ENCODE results near the gene GAGE12H.
"Not testable (repeated sequence)": the region's sequence is repeated elsewhere in the genome, so short reads cannot be mapped to it uniquely, and the experiment has no call there.

Gene GAGE12H, protein sequence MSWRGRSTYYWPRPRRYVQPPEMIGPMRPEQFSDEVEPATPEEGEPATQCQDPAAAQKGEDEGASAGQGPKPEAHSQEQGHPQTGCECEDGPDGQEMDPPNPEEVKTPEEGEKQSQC

DNA sequence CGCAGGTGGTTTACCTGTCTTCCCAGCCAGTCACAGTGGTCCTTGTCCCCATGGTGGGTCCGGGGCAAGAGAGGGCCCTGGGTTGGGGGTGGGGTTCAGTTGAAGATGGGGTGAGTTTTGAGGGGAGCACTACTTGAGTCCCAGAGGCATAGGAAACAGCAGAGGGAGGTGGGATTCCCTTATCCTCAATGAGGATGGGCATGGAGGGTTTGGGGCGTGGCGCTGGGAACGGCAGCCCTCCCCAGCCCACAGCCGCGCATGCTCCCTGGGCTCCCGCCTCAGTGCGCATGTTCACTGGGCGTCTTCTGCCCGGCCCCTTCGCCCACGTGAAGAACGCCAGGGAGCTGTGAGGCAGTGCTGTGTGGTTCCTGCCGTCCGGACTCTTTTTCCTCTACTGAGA lies at the start of gene GAGE12H:
GAGE12H (plus strand) TSS at position 301 of the 400 bp plus-strand sequence. CDS start 1,155 bp downstream, outside the sequence.
- not testable (repeated sequence) for H3K4me3 Mint-ChIP-seq; H3K9me3 Mint-ChIP-seq; H3K4me1 Mint-ChIP-seq; H3K27ac Mint-ChIP-seq; H3K36me3 Mint-ChIP-seq (ENCODE audit: low read depth); H3K27me3 Mint-ChIP-seq; DNase-seq; ATAC-seq

DNA sequence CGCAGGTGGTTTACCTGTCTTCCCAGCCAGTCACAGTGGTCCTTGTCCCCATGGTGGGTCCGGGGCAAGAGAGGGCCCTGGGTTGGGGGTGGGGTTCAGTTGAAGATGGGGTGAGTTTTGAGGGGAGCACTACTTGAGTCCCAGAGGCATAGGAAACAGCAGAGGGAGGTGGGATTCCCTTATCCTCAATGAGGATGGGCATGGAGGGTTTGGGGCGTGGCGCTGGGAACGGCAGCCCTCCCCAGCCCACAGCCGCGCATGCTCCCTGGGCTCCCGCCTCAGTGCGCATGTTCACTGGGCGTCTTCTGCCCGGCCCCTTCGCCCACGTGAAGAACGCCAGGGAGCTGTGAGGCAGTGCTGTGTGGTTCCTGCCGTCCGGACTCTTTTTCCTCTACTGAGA lies 47.9 kb upstream of the GAGE12H start, which contains the start of gene GAGE12C:
GAGE12C (plus strand) TSS at position 301 of the 400 bp plus-strand sequence. CDS start 1,155 bp downstream, outside the sequence.
- not testable (repeated sequence) for DNase-seq; H3K4me1 Mint-ChIP-seq; H3K4me3 Mint-ChIP-seq; H3K27ac Mint-ChIP-seq; H3K27me3 Mint-ChIP-seq; H3K9me3 Mint-ChIP-seq; ATAC-seq; H3K36me3 Mint-ChIP-seq (ENCODE audit: low read depth)

DNA sequence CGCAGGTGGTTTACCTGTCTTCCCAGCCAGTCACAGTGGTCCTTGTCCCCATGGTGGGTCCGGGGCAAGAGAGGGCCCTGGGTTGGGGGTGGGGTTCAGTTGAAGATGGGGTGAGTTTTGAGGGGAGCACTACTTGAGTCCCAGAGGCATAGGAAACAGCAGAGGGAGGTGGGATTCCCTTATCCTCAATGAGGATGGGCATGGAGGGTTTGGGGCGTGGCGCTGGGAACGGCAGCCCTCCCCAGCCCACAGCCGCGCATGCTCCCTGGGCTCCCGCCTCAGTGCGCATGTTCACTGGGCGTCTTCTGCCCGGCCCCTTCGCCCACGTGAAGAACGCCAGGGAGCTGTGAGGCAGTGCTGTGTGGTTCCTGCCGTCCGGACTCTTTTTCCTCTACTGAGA lies 38.3 kb upstream of the GAGE12H start, which contains the start of gene GAGE12D:
GAGE12D (plus strand) TSS at position 301 of the 400 bp plus-strand sequence. CDS start 1,155 bp downstream, outside the sequence.
- not testable (repeated sequence) for H3K27me3 Mint-ChIP-seq; H3K4me3 Mint-ChIP-seq; H3K9me3 Mint-ChIP-seq; ATAC-seq; H3K36me3 Mint-ChIP-seq (ENCODE audit: low read depth); H3K4me1 Mint-ChIP-seq; H3K27ac Mint-ChIP-seq; DNase-seq

DNA sequence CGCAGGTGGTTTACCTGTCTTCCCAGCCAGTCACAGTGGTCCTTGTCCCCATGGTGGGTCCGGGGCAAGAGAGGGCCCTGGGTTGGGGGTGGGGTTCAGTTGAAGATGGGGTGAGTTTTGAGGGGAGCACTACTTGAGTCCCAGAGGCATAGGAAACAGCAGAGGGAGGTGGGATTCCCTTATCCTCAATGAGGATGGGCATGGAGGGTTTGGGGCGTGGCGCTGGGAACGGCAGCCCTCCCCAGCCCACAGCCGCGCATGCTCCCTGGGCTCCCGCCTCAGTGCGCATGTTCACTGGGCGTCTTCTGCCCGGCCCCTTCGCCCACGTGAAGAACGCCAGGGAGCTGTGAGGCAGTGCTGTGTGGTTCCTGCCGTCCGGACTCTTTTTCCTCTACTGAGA lies 28.8 kb upstream of the GAGE12H start, which contains the start of gene GAGE12E:
GAGE12E (plus strand) TSS at position 301 of the 400 bp plus-strand sequence. CDS start 1,155 bp downstream, outside the sequence.
- not testable (repeated sequence) for H3K27me3 Mint-ChIP-seq; H3K36me3 Mint-ChIP-seq (ENCODE audit: low read depth)

DNA sequence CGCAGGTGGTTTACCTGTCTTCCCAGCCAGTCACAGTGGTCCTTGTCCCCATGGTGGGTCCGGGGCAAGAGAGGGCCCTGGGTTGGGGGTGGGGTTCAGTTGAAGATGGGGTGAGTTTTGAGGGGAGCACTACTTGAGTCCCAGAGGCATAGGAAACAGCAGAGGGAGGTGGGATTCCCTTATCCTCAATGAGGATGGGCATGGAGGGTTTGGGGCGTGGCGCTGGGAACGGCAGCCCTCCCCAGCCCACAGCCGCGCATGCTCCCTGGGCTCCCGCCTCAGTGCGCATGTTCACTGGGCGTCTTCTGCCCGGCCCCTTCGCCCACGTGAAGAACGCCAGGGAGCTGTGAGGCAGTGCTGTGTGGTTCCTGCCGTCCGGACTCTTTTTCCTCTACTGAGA lies 19.2 kb upstream of the GAGE12H start, which contains the start of gene GAGE12F:
GAGE12F (plus strand) TSS at position 301 of the 400 bp plus-strand sequence. CDS start 1,155 bp downstream, outside the sequence.
- not testable (repeated sequence) for H3K36me3 Mint-ChIP-seq (ENCODE audit: low read depth); H3K27ac Mint-ChIP-seq; H3K4me3 Mint-ChIP-seq; H3K4me1 Mint-ChIP-seq; H3K27me3 Mint-ChIP-seq; H3K9me3 Mint-ChIP-seq; DNase-seq; ATAC-seq

More for the DNA sequence above, 28.8 kb upstream of the GAGE12H start, which contains the start of gene GAGE12E:
- H3K4me3 Mint-ChIP-seq, DNase-seq, H3K4me1 Mint-ChIP-seq, ATAC-seq, H3K27ac Mint-ChIP-seq, H3K9me3 Mint-ChIP-seq: not testable (repeated sequence)

DNA sequence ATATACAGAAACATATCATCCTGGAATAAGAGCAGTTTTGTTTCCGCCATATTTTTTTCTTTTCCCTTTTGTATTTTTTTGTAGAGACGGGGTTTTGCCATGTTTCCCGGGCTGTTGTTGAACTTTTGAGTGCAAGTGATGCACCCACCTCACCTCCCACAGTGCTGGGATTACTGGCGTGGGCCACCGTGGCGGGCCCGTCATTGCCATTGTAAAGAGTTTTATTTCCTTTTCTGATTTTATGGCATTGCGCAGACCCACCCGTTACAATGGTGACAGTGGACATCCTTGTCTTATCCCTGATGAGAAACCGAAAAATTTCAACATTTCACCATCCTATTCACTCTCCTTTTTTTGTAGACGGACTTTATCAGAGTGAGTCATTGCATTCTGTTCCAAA lies 11.0 kb upstream of the GAGE12H start:
- H3K4me3 Mint-ChIP-seq; H3K27me3 Mint-ChIP-seq; H3K27ac Mint-ChIP-seq; ATAC-seq; H3K36me3 Mint-ChIP-seq (ENCODE audit: low read depth); H3K9me3 Mint-ChIP-seq; H3K4me1 Mint-ChIP-seq; DNase-seq: not testable (repeated sequence)

DNA sequence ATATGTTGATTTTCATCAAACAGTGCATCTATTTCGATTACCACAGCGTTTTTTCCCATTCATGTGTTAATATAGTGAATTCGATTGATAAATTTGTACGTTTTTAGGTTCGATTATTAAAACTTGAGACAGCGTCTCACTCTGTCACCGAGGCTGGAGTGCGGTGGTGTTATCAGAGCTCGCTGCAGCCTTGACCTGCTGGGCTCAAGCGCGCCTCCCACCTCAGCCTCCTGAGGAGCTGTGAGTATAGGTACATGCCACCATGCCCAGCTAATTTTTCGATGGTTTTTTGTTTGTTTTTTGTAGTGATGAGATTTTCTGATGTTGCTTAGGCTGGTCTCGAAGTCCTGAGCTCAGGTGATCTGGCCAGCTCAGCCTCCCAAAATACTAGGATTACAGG lies 10.6 kb upstream of the GAGE12H start:
- H3K27me3 Mint-ChIP-seq; ATAC-seq; H3K36me3 Mint-ChIP-seq (ENCODE audit: low read depth); H3K27ac Mint-ChIP-seq; H3K4me1 Mint-ChIP-seq; H3K9me3 Mint-ChIP-seq; H3K4me3 Mint-ChIP-seq; DNase-seq: not testable (repeated sequence)

DNA sequence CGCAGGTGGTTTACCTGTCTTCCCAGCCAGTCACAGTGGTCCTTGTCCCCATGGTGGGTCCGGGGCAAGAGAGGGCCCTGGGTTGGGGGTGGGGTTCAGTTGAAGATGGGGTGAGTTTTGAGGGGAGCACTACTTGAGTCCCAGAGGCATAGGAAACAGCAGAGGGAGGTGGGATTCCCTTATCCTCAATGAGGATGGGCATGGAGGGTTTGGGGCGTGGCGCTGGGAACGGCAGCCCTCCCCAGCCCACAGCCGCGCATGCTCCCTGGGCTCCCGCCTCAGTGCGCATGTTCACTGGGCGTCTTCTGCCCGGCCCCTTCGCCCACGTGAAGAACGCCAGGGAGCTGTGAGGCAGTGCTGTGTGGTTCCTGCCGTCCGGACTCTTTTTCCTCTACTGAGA lies 9.6 kb upstream of the GAGE12H start, which contains the start of gene GAGE12G:
GAGE12G (plus strand) TSS at position 301 of the 400 bp plus-strand sequence. CDS start 1,155 bp downstream, outside the sequence.
- ATAC-seq, H3K27me3 Mint-ChIP-seq: not testable (repeated sequence)

DNA sequence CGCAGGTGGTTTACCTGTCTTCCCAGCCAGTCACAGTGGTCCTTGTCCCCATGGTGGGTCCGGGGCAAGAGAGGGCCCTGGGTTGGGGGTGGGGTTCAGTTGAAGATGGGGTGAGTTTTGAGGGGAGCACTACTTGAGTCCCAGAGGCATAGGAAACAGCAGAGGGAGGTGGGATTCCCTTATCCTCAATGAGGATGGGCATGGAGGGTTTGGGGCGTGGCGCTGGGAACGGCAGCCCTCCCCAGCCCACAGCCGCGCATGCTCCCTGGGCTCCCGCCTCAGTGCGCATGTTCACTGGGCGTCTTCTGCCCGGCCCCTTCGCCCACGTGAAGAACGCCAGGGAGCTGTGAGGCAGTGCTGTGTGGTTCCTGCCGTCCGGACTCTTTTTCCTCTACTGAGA lies 9.4 kb downstream of the GAGE12H start, which contains the start of gene GAGE2A:
GAGE2A (plus strand) TSS at position 301 of the 400 bp plus-strand sequence. CDS start 1,155 bp downstream, outside the sequence.
- H3K36me3 Mint-ChIP-seq (ENCODE audit: low read depth) = not testable (repeated sequence)

More for the DNA sequence above, 9.6 kb upstream of the GAGE12H start, which contains the start of gene GAGE12G:
- H3K36me3 Mint-ChIP-seq (ENCODE audit: low read depth); DNase-seq; H3K27ac Mint-ChIP-seq; H3K9me3 Mint-ChIP-seq; H3K4me1 Mint-ChIP-seq; H3K4me3 Mint-ChIP-seq: not testable (repeated sequence)

DNA sequence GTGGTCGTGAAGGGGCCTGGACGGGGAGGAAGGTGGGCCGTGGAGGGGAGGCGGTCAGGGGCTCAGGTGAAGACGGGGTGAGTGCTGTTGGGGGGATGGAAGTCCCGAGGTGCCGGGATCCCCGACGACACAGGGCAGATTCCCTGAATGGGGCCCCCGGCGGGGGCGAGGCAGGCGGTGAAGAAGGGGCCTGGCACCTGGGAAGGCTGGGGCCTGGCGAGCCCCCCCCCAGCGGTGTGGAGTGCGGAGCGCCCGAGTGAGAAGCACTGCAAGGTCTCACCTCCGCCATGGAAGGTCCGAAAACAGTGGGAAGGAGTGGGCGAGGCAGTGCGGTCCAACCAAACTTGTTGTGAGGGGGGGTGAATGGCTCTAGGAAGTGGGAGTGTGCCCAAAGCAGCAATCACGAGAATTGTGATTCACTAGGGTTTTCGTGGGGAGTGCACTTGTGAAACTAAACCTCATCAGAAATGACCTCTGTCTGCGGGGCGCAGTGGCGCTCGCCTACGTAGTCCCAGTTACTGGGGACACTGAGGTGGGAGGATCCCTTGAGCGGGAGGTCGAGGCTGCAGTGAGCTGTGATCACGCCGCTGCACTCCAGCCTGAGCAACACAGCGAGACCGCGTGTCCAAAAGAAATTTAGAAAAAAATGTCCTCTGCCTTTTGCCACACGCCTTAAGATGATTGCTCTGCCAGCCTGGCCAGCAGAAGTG lies 10.2 kb downstream of the GAGE12H start:
- H3K4me1 Mint-ChIP-seq; H3K9me3 Mint-ChIP-seq; ATAC-seq; H3K4me3 Mint-ChIP-seq; H3K27me3 Mint-ChIP-seq; H3K36me3 Mint-ChIP-seq (ENCODE audit: low read depth); H3K27ac Mint-ChIP-seq: not testable (repeated sequence)
- DNase-seq = peak; percentile 1

More for the DNA sequence above, 9.4 kb downstream of the GAGE12H start, which contains the start of gene GAGE2A:
- not testable (repeated sequence) for ATAC-seq, H3K27ac Mint-ChIP-seq, H3K4me1 Mint-ChIP-seq, H3K4me3 Mint-ChIP-seq, H3K9me3 Mint-ChIP-seq, DNase-seq, H3K27me3 Mint-ChIP-seq

DNA sequence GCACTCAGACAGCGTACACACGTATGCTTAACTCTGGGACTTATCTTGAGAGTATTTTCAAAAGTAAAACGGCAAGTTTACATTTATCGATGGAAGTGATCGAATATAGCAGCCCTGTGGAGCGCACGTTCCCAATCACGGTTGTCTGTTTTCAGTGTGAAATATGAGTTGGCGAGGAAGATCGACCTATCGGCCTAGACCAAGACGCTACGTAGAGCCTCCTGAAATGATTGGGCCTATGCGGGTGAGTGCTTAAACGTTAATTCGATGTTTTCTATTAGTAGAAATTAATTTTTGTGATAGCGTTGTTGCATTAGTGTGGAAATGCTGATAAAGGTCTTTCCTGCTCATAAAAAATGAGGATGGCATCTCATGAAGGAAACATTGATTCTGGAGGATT lies 10.7 kb downstream of the GAGE12H start:
- H3K4me1 Mint-ChIP-seq; H3K4me3 Mint-ChIP-seq; H3K27ac Mint-ChIP-seq; ATAC-seq; DNase-seq; H3K9me3 Mint-ChIP-seq; H3K36me3 Mint-ChIP-seq (ENCODE audit: low read depth); H3K27me3 Mint-ChIP-seq: not testable (repeated sequence)

DNA sequence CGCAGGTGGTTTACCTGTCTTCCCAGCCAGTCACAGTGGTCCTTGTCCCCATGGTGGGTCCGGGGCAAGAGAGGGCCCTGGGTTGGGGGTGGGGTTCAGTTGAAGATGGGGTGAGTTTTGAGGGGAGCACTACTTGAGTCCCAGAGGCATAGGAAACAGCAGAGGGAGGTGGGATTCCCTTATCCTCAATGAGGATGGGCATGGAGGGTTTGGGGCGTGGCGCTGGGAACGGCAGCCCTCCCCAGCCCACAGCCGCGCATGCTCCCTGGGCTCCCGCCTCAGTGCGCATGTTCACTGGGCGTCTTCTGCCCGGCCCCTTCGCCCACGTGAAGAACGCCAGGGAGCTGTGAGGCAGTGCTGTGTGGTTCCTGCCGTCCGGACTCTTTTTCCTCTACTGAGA lies 19.0 kb downstream of the GAGE12H start, which contains the start of gene GAGE1:
GAGE1 (plus strand) TSS at position 301 of the 400 bp plus-strand sequence. CDS start 1,155 bp downstream, outside the sequence.
- not testable (repeated sequence) for H3K27me3 Mint-ChIP-seq; H3K4me1 Mint-ChIP-seq; ATAC-seq; DNase-seq; H3K4me3 Mint-ChIP-seq; H3K9me3 Mint-ChIP-seq; H3K36me3 Mint-ChIP-seq (ENCODE audit: low read depth); H3K27ac Mint-ChIP-seq

DNA sequence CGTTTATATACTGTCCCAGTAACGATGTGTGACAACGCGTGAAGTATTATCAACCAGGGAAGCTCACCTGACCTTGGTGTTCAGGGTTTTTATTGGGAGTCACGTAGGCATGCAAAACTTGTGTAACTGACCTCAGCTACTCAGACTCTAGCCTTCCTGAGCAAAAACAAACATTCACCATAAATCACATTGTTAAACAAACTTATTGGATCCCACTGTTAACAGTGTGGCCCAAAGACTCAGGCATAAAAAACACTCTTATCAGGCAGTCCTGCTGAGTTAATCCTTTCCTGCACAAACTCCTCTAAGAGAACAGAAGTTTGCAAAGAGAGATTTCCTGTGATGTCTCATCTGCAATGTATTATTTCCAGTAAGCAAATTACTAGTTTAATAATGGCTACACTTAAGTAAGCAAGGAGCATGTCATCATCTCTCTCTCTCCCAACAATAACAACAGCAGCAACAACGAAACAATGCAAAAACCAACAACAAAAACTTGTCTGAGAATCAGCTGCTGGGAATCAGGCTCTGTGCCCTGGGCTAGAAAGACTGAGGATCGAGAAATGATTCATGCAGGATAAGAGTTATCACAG lies 31.1 kb downstream of the GAGE12H start:
- H3K4me1 Mint-ChIP-seq = no peaks in the 10 kb centered on the region

DNA sequence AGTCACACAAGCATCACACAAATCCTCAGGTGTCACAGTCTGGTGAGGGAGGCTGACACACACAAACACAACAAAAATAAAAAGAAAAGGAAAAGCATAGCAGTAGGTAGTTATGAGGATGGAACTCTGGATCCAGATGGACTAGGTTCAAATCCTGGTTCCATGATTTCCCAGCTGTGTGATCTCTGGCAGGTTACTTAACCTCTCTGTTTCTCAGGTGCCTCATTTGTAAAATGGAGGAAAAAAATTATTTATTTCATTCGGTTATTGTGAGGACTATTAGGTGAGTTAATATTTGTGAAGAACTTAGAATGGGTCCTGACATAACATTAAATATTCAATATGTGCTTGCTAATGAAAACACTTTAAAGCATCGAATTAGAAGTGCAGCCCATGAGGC lies 38.8 kb downstream of the GAGE12H start:
- ATAC-seq = no peak

More for the DNA sequence above, 31.1 kb downstream of the GAGE12H start:
- no peaks in the 10 kb centered on the region for H3K9me3 Mint-ChIP-seq
- no peak for DNase-seq
- H3K36me3 Mint-ChIP-seq (ENCODE audit: low read depth) = no peaks in the 10 kb centered on the region
- ATAC-seq = no peak
- no peak overlapping the region for H3K4me3 Mint-ChIP-seq
- H3K27me3 Mint-ChIP-seq = no peaks in the 10 kb centered on the region
- no peak overlapping the region for H3K27ac Mint-ChIP-seq

More for the DNA sequence above, 38.8 kb downstream of the GAGE12H start:
- Mint-ChIP-seq H3K27ac (no peak overlapping the region), H3K9me3 (no peaks in the 10 kb centered on the region), H3K4me3 (no peak overlapping the region), H3K36me3 (ENCODE audit: low read depth) (no peaks in the 10 kb centered on the region), H3K4me1 (no peaks in the 10 kb centered on the region), H3K27me3 (no peaks in the 10 kb centered on the region)
- DNase-seq = no peak
